COLO829 (cell line): ENCODE measurements around the gene MLPH.
"Not testable (repeated sequence)": the region's sequence is repeated elsewhere in the genome, so short reads cannot be mapped to it uniquely, and the experiment has no call there.

Experiments
- DNase-seq: peaks from one replicate; pipeline ENCODE4 v3.0.0; 2012; ENCODE audit warnings: low spot score

Gene MLPH

GRCh38 chr2:237457388-237457941, 29.6 kb upstream of the MLPH start:
- no peak for DNase-seq

GRCh38 chr2:237458519-237458918, 28.5 kb upstream of the MLPH start:
- DNase-seq, result no peak

- no peak for DNase-seq
Measured at GRCh38 chr2:237459226-237459625, 27.8 kb upstream of the MLPH start.

GRCh38 chr2:237459741-237460174, 27.3 kb upstream of the MLPH start:
- no peak for DNase-seq

DNA sequence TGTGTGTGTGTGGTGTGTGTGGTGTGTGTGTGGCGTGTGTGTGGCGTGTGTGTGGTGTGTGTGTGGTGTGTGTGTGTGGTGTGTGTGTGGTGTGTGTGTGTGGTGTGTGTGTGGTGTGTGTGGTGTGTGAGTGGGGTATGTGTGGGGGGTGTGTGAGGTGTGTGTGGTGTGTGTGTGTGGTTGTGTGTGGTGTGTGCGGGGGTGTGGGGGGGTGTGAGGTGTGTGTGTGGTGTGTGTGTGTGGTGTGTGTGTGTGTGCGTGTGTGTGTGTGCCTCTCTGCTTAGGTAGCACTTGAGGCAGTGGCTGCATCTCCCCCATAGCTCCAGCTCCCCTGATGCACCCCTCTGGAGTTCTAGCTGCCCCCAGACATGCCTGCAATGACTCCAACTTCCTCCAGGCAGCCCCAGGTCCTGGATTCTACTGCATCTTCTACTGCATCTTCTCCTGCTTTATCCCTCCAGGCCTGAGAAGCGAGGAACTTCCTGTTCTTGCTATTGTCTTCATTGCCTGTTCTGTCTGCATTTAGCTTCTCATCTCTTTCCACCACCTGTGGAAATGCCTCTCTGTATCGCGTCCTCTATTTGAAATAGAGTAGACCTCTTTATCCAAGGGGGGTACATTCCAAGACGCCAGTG, 22.2 kb upstream of the MLPH start:
- no peak for DNase-seq

DNA sequence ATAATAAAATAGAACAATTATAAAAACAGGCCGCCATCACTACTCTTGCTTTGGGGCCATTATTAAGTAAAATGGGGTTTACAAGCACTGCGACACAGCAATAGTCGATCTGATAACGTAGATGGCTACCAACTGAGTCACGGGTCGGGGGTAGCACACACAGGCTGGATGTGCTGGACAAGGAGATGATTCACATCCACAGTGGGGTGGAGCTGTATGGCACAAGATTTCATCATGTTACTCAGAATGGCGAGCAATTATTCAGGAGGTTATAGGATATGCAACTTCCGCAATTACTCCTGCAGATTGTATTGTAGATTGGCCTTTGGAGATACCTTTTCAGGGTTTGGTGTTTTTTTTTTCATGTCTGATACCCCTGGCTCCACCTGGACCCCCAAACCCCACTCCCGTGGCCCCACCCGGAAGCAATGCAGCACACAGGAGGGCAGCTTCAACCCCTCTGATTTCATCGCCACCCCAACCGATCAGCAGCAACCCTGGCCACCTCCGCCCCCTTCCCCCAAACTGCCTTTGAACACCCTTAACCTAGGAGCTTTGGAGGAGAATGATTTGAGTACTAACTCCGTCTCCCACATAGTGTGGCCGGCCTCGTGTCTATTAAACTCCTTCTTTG, 21.4 kb upstream of the MLPH start:
- no peak for DNase-seq

GRCh38 chr2:237466211-237466610, 20.8 kb upstream of the MLPH start:
- DNase-seq, result no peak

GRCh38 chr2:237467447-237468179, 19.4 kb upstream of the MLPH start:
- DNase-seq, result no peak

- not testable (repeated sequence) for DNase-seq
Measured at GRCh38 chr2:237469410-237469809, 17.6 kb upstream of the MLPH start.

DNA sequence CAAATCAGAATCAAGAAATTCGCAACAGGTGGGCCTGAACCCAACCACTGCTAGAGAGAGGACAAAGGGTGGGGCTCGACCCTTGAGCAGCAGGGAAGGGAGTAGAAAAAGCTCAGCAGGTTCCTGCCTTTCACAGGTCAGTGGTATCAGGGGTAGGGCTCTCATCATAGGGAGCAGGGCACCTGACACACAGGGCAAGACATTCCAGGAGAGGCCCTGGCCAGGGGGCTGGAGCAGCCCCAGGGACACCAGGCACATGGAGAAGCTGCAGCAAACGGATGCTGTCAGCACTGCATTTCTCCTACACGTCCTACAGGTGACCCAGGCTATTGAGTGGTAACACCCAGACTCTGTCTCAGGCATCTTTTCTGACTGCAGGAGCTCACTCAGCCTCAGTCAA, 17.2 kb upstream of the MLPH start:
- no peak for DNase-seq

GRCh38 chr2:237470914-237471313, 16.1 kb upstream of the MLPH start:
- DNase-seq, result no peak

DNA sequence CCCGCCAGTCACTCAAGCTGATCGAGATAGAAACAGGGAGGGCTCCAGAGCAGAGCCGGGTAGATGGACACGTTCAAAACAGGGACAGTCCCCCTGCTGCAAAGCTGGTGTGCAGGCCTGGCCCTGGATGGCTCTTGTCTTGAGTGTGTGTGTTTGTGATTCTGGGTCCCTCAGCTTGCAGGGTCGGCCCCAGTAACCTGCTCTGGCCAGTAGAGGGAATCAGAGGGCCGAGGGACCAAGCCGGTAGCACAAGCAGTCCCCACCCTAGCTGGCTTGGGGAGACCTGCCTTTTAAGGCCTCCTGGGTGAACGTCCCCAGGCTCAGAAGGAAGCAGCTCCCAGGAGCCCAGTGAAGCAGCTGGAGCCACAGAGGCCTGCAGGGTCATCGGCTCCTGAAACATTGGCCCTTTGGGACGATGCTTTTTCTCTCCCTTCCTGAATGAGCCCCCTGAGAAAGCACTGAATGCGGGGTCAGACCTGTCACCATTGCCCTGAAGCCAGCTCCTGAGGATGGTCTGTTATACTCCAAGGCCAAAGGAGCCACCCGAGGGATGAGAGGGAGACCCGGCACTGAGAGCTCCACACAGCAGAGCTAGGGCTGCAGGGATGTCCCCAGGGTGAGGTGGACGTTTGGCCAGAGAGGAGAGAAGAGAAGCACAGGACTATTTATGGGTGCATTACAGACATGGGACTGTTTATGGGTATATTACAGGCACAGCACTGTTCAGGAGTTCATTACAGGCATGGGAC, 15.4 kb upstream of the MLPH start:
- peak; percentile 70 for DNase-seq

GRCh38 chr2:237472187-237472712, 14.8 kb upstream of the MLPH start:
- DNase-seq, result no peak

GRCh38 chr2:237472909-237473877, 13.9 kb upstream of the MLPH start:
- no peak for DNase-seq

GRCh38 chr2:237473878-237474441, 13.1 kb upstream of the MLPH start:
- DNase-seq, result no peak

DNA sequence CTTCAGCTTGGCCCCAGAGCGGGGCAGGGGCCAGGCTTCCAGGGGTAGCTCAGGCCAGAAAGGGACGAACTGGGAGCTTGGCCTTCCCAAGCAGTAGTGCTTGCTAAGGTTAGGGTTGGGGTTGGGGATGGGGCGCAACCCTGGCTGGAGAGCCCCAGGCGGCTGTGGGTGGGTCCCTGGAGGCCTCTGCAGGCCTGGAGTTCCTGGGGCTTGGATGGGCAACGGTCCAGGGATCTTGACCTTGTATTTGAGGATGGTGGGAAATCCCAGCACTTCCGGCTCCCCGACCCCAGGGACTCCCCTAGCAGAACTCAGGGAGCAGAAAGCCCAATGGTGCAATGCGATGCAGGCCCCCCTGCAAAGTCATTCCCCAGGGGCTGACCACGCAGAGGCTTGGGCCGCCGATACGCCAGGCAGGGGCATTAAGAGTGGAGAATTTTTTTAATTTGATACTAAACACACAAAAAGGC, 12.6 kb upstream of the MLPH start:
- DNase-seq, result no peak

GRCh38 chr2:237474931-237475703, 11.9 kb upstream of the MLPH start:
- DNase-seq, result peak; percentile 67

- no peak for DNase-seq
Measured at GRCh38 chr2:237475704-237476141, 11.3 kb upstream of the MLPH start.

GRCh38 chr2:237478095-237478494, 9.0 kb upstream of the MLPH start:
- DNase-seq, result no peak
